ENCODE results near the gene OPCML. TPM values are rescaled to one million over a fixed set of nuclear protein-coding genes. Genes with fewer than 3 reads are reported as not detected.
A peak's percentile ranks its signal among the peaks of the same experiment; 100 is the strongest.

Gene OPCML
- total RNA-seq, 1 experiment from 2014 or later, result 0.10 TPM

DNA sequence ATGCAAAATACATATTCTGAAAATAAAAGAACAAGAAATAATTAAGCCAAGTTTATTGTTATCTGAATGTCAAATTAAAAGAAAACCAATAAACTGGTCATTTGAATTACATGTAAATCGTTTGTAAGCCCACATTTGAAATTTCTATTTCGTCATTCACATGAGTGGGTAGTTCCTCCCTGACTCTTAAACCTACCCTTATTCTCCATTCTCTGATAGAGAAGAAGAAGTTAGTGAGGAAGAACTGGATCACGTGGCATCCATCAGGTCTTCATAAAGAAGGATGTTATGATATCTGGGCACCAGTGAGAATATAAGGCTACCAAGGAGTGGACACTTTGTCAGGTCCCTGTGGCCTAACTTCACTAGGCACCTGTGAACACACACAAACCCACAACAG is 328.1 kb downstream of the OPCML start:
- DNase-seq (ENCODE audit: extremely low read depth, low read depth), result no peak

DNA sequence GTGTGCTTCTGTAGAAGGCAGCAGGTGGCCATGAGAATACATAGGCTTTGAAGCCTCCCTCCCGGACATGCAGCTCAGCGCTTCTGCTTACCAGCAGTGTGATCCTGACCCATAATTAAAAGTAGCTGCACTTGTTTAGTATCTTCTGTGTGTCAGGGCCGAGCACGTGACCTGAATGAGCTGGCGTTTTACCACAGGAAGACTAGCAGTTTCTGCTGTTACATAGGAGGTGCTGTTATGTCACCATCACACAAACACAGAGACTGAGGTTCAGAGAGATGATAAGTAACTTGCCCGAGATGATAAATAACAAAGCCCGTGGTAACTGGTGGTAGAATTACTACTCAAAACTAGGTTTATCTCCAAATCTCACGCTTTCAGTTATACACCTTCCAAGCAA is 329.5 kb downstream of the OPCML start:
- no peak for DNase-seq (ENCODE audit: extremely low read depth, low read depth)

DNA sequence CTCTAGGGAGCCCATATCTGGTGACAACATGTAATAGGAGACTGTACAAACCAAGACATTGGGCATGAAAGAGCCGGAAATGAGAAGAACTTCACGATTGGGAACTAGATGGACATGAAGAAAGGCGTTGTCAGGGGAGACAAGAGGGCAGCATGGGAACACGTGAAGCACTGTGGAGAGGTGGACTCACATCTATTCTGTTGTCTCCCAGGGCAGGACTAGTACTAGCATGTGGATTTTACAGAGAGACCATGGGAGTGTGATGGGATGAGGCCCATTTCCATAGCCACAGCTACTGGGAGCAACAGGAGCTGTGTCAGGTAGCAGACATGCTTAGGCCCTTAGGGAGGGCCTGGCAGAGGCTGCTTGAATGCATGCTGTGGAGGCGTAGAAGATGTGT is 333.9 kb downstream of the OPCML start:
- DNase-seq (ENCODE audit: extremely low read depth, low read depth), result no peak

DNA sequence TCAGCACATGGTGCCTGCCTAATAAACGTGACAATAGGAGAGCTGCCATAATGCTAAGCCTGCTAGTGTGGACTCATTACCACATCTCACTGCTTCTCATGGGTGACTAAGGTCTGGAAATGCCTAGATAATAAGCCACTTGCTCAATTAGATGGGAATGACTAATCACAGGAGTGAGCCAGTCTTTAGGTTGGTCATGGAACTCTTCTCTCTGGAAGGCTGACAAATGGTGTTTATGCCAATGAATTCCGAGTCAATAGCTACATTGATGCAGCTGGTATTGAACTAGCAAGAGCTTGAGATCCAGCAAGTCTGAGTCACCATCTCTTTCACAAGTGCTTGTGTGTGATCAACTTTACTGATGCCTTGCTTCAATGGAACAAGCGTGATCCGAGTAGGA is 334.9 kb downstream of the OPCML start:
- DNase-seq (ENCODE audit: extremely low read depth, low read depth), result no peak

DNA sequence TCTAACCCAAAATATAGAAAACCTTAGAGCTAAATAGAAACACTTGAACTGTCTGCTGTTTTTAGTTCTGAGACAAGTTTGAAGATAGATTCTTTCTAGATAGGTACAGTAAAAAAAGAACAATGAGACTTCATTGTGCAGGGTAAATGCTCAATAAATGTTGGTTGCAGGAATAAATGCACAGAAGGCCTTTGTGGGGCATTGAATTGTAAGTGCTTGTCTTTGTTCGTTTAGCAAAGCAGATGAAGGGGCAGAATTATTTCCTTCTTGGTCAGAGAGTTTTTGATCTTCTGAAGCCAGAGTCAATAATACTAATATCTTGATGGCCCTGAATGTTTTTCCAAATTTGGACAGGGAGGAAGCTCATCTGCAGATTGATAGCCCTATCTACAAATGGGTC is 340.4 kb downstream of the OPCML start:
- DNase-seq (ENCODE audit: extremely low read depth, low read depth), result no peak

DNA sequence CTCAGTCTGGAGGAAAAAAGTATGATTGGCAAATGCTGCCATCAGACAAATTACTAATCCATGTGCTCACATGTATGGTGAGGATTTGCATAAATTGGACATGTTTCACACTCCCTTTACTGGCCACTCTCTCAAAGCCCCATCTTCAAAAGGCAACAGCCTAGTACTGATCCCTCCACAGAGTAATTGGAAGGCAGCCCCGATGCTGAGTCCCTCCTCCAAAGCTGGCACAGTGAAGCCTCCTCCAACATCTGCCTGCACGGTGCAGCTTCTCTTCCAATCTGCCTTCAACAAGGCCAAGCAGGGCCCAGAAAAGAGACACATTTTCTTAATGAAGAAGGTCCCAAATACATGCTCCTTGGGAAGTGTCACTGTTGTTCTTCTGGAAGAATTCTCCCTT is 350.6 kb downstream of the OPCML start:
- DNase-seq (ENCODE audit: extremely low read depth, low read depth), result no peak

DNA sequence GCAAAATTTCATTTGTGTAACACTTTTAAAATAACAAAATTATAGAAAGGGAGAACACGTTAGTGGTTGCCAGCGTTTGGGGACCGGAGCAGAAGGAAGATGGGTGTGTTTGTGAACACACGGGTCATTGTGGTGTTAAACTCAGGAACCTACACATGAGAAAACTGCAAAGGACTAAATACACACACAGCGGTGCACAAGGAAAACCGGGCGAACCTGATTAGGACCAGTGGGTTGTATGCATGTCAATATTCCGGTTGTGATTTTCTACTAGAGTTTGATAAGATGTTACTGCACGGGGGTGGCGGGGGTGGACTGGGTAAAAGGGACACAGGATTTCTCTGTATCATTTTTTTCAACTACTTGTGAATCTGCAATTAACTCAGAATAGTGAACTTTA is 351.2 kb downstream of the OPCML start:
- DNase-seq (ENCODE audit: extremely low read depth, low read depth), result no peak

DNA sequence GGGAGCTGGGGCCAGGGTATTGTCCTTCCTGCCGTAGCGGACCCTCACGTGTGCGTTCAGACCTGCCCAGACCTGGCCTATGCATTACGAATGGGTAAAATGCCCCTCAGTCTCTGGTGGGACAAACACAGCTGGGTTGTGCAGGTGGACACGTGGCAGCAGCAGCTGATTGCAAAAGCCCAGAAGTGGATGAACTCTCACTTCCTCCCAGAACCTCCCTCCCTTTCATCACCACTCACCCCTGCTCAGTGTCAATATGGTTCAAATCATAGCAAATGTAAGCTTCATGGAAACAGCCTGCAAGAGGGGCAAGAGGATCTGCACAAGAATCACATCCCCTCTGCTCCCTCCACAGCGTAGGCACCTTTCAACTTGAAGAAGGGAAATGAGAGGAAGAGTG is 352.1 kb downstream of the OPCML start:
- no peak for DNase-seq (ENCODE audit: extremely low read depth, low read depth)

DNA sequence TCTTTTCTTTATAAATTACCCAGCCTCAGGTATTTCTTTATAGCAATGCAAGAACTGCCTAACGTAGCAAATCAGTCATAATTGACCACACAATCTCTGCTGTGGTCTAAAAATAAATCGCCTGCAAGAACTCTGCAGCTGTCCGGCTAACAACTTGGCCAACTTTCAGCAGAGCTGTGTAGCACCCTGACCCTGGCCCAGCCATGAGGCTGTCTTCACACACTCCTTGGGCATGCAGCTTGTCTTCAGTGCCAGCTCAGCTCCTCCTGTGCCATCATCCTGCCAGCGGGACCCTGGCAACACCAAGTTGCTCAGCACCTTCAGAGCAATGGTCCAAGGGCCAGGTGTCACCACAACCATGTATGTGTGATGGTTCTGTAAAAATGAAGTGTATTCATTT is 355.6 kb downstream of the OPCML start:
- no peak for DNase-seq (ENCODE audit: extremely low read depth, low read depth)

DNA sequence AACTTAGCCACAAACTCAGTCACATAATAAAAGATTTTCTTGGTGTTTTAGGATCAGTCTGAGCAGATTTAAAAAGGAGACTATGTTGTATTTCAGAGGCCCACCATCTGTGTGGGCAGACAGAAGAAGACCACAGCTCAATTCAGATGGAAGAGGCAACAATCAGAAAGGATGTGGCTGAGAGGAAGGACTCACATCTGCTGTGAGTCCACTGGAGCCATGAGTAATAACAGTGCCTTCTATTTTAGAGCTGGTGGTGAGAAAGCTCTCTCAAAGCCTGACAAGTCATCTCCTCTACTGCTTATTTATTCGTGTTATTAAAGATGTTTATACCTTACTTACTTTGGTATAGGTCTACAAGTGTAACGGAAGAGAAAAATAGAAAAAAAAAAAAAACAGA is 357.2 kb downstream of the OPCML start:
- no peak for DNase-seq (ENCODE audit: extremely low read depth, low read depth)

DNA sequence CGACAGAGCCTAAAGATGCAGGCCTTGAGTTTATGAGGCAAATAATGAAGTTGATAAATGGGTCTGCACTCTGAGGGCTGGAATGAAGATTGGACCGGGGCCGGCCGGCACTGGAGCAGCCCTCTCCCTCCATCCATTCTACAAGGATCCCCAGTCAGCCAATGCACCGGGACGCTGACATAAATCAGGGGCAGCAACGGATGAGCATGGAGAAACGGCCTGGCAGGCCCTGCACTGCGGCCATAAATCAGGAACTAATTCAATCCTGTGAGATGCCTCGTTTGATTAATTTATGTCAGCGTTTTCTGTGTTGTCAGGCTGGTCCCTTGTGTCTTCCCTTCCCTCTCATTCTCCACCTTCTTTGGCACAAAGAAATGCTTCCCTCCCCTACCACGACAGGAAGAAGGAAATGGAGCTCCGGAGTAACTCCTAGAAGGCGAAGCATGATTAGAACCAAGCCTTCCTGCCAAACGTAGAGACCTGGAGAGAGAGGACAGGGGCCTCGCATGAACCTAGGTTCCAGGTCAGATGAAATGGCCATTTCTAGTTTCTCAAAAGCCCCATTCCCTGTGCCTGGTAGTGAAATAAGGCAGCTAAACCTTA is 358.4 kb downstream of the OPCML start:
- no peak for DNase-seq (ENCODE audit: extremely low read depth, low read depth)

DNA sequence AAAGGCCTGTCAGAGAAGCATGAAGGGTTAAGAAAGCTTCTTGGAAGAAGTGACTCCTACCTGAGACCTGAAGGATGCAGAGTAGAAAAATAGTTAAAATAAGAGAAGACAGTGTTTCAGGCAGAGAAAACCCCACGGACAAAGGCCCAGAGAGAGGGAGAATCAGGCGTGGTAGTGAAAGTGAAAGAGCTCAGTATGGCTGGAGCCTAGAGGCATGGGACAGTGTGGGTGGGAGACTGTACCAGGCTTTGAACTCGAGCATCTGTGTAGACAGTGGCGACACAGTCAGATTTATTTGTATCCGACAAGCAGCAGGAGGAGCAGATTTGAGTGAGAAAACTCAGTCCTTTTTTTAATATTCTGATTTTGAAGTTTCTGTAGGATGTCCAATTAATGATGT is 360.0 kb downstream of the OPCML start:
- DNase-seq (ENCODE audit: extremely low read depth, low read depth), result no peak

DNA sequence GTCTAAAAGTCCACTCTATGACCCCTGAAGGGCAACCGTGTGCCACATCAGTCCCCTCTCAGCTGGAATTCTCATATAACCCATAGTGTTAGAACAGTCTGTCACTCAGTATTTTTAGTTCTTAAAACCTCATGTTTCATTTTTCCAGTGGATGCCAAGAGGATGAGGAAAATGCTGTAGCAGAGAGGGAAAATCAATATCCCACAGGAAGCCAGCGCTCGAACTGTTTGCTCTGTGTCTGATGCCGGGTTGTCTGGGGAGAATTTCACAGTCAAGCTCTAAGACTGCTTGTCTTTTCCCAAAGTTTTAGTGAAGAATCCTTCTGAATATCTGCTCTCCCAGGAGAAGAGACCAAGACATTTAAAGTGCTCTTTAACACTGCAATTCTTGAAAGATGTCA is 360.9 kb downstream of the OPCML start:
- DNase-seq (ENCODE audit: extremely low read depth, low read depth), result no peak

DNA sequence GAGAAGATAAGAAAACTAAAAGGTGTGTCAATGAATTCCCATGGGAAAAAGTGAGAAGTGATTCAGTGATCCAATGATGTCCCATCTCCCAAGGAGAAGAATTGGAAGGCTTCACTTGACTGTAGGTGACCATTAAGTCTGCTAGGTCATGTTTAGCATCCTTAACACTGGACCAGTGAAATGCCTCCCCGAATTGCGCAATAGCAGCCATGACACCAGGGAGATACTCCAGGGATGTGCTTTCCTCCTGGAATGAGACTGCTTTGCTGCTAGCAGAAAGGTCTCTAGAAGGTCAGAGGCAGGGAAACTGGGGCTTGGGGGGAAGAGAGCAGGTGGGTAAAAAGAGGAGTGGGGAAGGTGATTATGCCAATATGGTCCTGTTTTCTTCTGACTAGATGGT is 364.3 kb downstream of the OPCML start:
- no peak for DNase-seq (ENCODE audit: extremely low read depth, low read depth)

DNA sequence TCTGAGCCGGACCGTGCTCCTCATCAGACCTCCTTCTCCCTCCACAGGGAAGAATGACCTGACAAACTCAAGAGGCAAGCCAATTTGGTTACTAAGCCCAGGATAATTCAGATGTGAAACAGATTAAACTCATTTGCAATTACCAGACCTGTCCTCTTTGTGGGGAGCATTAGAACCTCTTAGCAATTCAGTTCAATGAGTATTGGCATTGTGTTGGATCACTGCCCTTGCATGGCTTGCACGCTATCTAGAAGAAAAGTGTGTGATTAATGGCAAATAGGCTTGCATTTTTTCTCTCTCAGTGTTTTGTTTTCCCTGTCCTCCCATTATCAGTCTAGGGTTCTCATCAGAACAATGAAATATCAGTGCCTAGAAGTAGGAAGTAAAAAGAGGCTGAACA is 365.6 kb downstream of the OPCML start:
- no peak for DNase-seq (ENCODE audit: extremely low read depth, low read depth)

DNA sequence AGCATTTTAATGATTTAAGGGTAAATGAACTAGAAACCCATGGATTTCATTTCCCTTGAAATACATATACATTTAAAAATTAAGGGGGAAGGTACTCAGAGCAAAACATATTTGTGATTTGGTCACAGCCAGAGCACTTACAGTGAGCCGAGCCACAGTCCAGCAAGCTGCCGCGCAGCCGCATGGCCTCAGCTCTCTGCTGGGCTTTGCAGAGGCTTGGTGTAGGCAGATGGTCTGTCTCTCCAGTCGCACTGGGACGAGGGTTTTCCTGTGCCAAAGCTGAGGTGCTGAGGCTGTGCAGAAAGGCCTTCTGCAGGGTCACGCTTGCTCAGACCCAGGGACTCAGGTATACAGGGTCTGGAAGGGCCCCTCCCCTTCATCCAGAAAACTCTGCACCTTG is 367.3 kb downstream of the OPCML start:
- DNase-seq (ENCODE audit: extremely low read depth, low read depth), result no peak

DNA sequence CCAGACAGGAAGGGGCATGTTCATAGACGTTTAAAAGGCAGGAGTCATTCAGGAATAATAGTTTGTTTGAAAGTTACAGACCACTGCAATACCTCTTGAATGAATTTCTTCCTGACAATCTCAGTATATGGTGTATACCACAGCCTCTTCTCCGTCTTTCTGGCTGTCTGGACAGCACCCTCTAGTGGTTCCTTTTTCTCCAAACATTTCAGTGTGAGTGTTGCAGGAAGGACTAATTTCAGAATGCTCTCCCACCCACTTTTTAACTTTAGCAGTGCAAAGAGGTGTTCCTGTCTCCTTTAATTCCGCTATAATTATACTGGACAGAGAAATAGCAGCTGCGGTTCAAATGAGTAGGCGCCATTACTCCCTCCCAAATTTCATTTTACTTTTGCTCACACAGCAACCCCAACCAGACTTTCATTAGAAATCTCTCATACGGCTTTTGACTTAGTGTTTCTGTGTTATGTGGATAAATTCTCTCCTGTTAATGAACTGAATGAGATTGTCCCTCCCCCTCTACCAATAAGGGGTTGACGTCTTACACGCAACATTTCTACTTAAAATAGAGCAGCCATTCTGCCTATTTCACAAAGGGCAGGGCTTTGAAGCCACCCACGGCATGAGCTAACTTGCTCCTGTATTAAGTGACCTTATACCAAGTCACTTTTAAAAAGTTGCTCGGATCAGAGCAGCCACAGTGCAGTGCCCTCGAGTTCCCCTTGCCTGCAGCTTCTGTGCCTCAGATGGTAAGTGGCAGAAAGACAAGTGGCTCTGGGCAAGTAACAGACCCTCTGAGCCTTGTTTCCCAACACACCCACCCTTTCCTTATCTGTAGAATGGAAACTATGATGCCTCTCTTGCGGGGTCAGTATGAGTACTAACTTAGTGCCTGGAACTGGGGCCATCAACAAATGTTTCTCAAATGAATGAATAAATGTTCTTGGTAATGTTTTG is 368.6 kb downstream of the OPCML start:
- peak; percentile 29 for DNase-seq (ENCODE audit: extremely low read depth, low read depth)

DNA sequence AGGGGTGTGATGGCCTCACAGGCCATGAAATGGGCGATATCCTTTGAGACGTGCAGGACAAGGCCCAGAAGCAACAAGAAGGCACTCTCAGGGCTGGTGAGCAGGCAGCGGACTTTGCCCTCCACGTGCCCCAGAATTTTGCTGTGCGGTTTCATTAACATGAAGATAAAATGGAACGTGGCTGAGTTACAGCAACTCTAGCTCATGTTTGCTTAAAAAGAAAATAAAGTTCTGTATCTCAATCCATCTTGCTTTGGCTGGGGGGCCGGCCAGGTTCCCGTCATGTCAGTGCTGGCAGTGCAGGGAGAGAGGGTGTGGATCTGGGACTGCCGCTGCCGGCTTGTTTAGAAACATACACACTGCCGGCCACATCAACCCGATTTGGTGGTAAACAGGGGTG is 370.1 kb downstream of the OPCML start:
- DNase-seq (ENCODE audit: extremely low read depth, low read depth), result no peak

DNA sequence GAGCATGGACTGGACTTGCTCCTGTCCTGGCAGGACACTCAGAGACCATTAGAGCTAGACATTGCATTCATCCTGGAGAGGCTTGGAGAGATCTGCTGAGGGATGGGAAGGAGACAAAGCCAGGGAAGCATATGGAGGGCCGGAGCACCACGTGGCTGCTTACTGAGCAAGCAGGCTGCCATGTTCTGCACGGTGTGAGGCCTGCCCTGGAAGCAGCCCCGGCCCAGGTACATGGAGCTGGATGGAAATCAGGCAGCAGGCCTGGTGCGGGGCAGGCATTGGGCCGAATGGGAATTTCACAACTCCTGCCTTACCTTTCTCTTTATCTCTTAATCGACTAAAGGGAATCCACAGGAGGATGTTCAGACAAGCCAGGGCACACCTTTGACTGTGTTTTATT is 371.5 kb downstream of the OPCML start:
- DNase-seq (ENCODE audit: extremely low read depth, low read depth), result no peak

DNA sequence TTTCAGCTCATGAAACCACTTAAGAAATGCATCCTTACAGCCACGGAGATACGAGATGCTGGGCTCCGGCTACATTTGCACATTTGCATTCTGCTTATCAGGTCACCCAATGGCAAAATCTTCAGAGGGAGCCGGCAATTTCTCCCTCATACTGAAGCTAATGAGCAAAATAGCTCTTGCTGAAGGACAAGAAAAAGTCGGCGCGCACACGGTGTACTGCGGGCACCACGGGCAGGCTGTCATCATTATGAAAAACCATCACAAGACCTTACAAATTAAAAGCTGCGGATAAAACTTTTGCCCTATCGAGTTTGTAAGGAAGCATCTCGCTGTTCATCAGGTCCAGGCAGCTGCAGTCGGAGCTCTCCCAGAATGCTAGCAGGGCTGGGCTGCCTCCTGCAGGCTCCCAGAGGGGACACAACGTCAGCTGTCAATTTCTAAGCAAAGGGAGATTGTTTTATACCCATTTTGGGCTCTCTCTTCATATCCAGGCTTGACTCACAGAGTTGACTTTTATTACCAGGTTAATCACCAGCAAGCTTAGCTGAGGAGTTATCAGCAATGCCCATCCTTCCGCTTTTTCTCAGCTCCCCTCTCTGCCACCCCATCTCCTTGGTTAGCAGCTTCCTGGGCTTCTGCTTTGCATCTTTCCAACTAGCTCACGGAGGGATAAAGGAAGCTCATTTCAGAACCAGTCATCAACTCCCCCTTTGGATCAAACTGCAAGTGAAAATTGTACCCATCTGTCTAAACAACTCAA is 375.1 kb downstream of the OPCML start:
- DNase-seq (ENCODE audit: extremely low read depth, low read depth), result no peak

DNA sequence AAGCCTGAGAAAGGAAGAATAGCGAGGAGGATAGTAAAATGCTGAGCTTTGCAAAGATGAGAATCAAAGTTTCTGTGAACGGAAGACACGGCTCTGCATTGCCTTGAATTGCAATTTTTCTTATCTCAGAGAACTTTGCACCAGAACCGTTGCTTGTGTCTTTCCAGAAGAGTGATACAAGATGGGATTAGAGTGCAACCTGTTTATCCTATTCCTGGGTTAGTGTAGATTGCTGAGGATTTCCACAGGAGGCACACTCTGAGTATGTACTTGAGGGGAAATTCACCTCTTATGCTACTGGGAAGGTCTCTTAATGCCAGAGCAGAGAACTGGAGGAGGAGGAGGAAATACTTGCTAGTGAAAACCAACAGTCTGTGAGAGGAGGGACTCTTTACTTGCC is 377.5 kb downstream of the OPCML start:
- DNase-seq (ENCODE audit: extremely low read depth, low read depth), result no peak

DNA sequence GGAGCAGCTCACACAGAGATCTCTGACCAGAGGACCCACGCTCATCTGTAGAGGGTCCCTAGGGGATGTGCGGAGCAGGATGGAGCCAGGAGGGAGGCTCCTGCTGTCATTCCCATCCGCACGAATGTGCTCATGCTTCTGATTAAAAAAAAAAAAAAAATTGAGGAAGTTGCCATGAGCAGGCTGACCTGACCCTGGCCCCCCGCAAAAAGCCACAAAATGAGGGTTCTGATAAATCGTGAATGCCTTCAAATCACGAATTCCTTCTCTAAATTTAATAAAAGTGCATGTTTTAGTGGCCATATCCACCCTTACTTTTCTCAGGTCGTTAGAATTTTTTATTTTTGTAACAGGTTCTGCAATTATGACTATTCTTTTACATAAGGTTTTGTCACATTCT is 378.2 kb downstream of the OPCML start:
- no peak for DNase-seq (ENCODE audit: extremely low read depth, low read depth)
